ENCODE results near the gene RERE.

GRCh38 chr1:8378981-8379470 is 438.4 kb downstream of the RERE start:
- TF ChIP-seq CTCF (IDR thresholded peaks at IDR 0.05) (no peak), POLR2AphosphoS5 (IDR thresholded peaks at IDR 0.05; ENCODE audit: low read depth, low read length) (no peak), REST (IDR thresholded peaks at IDR 0.05; ENCODE audit: insufficient read depth in 1 of 2, low read depth in 2 of 2, low read length in 1 of 2) (no peak), SIN3A (IDR thresholded peaks at IDR 0.05; ENCODE audit: borderline replicate concordance, insufficient read depth, low read depth, low read length) (no peak)

Measured in Panc1 (cell line).